Measurements from ENCODE around the gene FLNA.

- TF ChIP-seq, protein P1, sequence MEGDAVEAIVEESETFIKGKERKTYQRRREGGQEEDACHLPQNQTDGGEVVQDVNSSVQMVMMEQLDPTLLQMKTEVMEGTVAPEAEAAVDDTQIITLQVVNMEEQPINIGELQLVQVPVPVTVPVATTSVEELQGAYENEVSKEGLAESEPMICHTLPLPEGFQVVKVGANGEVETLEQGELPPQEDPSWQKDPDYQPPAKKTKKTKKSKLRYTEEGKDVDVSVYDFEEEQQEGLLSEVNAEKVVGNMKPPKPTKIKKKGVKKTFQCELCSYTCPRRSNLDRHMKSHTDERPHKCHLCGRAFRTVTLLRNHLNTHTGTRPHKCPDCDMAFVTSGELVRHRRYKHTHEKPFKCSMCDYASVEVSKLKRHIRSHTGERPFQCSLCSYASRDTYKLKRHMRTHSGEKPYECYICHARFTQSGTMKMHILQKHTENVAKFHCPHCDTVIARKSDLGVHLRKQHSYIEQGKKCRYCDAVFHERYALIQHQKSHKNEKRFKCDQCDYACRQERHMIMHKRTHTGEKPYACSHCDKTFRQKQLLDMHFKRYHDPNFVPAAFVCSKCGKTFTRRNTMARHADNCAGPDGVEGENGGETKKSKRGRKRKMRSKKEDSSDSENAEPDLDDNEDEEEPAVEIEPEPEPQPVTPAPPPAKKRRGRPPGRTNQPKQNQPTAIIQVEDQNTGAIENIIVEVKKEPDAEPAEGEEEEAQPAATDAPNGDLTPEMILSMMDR (IDR thresholded peaks at IDR 0.05), result no peak
- no peak for TF ChIP-seq POLR2A (IDR thresholded peaks at IDR 0.05)
Observed at GRCh38 chrX:154321152-154321551, 53.3 kb downstream of the FLNA start.

Measured in testis (tissue), 2 donors.